C1 segment of cervical spinal cord (tissue), 14 donors: ENCODE results near the gene TIPIN.
"Not testable (repeated sequence)": the region's sequence is repeated elsewhere in the genome, so short reads cannot be mapped to it uniquely, and the experiment has no call there.

Experiments used
- DNase-seq, 14 donors: peaks; one replicate each; lab custom pipeline; 2025; lab: John Stamatoyannopoulos, UW

The TIPIN gene

GRCh38 chr15:66386204-66387123, 30.0 kb upstream of the TIPIN start, which contains the start of gene MAP2K1:
MAP2K1 (plus strand) TSS chr15:66386912; CDS start chr15:66387348, 436 bp downstream.
- DNase-seq, result peak; percentile 87 to 99 (median 96)

- not testable (repeated sequence) for DNase-seq
These were observed 24.9 kb upstream of the TIPIN start for GRCh38 chr15:66381376-66381775.

- no peak for DNase-seq
These were observed 22.4 kb upstream of the TIPIN start for GRCh38 chr15:66378814-66379430.

GRCh38 chr15:66374179-66374578, 17.7 kb upstream of the TIPIN start:
- DNase-seq, result no peak

GRCh38 chr15:66369773-66370651, 13.5 kb upstream of the TIPIN start:
- DNase-seq, result no peak

GRCh38 chr15:66364944-66365528, 8.6 kb upstream of the TIPIN start:
- no peak for DNase-seq

GRCh38 chr15:66362776-66363175, 6.3 kb upstream of the TIPIN start:
- no peak for DNase-seq

GRCh38 chr15:66361745-66362460, 5.4 kb upstream of the TIPIN start:
- DNase-seq, result not testable (repeated sequence)

- DNase-seq, result no peak
These were observed 3.3 kb upstream of the TIPIN start for GRCh38 chr15:66359740-66360139.

- peak in 1 of 14 donors; percentile 28 for DNase-seq
These were observed 467 bp downstream of the TIPIN start for GRCh38 chr15:66356077-66356358.

GRCh38 chr15:66348530-66348929, 8.0 kb downstream of the TIPIN start:
- not testable (repeated sequence) for DNase-seq

- DNase-seq, result no peak
These were observed 27.7 kb downstream of the TIPIN start for GRCh38 chr15:66328771-66329170.

- no peak for DNase-seq
These were observed 28.7 kb downstream of the TIPIN start for GRCh38 chr15:66327736-66328135.

- no peak for DNase-seq
These were observed 30.4 kb downstream of the TIPIN start for GRCh38 chr15:66326051-66326450.

GRCh38 chr15:66323312-66323928, 33.1 kb downstream of the TIPIN start:
- DNase-seq, result no peak

GRCh38 chr15:66312144-66312543, 44.3 kb downstream of the TIPIN start:
- no peak for DNase-seq

GRCh38 chr15:66310786-66311185, 45.7 kb downstream of the TIPIN start:
- DNase-seq, result no peak

- no peak for DNase-seq
These were observed 46.7 kb downstream of the TIPIN start for GRCh38 chr15:66309828-66310227.

- DNase-seq, result no peak
These were observed 48.0 kb downstream of the TIPIN start for GRCh38 chr15:66308531-66308930.

- DNase-seq, result no peak
These were observed 50.1 kb downstream of the TIPIN start for GRCh38 chr15:66306381-66306780.

GRCh38 chr15:66304425-66304824, 52.1 kb downstream of the TIPIN start:
- DNase-seq, result not testable (repeated sequence)
